Activated B cell treated with CpG ODN at 0.5 μM for 24 hours (primary cell): Measurements from ENCODE around the gene ERCC3. TPM values are rescaled to one million over a fixed set of nuclear protein-coding genes. Genes with fewer than 3 reads are reported as not detected.

ENCODE experiments used
- ATAC-seq: fragments of 200-7000 bp; cut with Tn5 transposase; one replicate; pipeline ENCODE4 v1.10.0; 2021; ENCODE audit warnings: low read depth, mild to moderate bottlenecking, moderate library complexity
- CTCF ChIA-PET: fragments of 350-600 bp; sonication (Branson Sonifier 250); formaldehyde crosslinking; loops from one replicate; lab custom pipeline; 2021; ENCODE audit warnings: antibody characterized with exemption; lab: Charles Lee
- POLR2A ChIA-PET: fragments of 350-600 bp; sonication (Branson Sonifier 250); formaldehyde crosslinking; loops from one replicate; lab custom pipeline; 2021; ENCODE audit warnings: antibody characterized with exemption; lab: Charles Lee
- DNase-seq: peaks from one replicate; pipeline ENCODE4 v3.0.0; 2022
- H3K27ac Mint-ChIP-seq: one replicate; pipeline ENCODE4 v1.8.0; 2020; ENCODE audit warnings: mixed read lengths
- H3K27me3 Mint-ChIP-seq: one replicate; pipeline ENCODE4 v1.8.0; 2021; ENCODE audit warnings: mixed read lengths
- H3K36me3 Mint-ChIP-seq: one replicate; pipeline ENCODE4 v1.8.0; 2021; ENCODE audit warnings: low read depth, mixed read lengths
- H3K4me1 Mint-ChIP-seq: one replicate; pipeline ENCODE4 v1.8.0; 2021; ENCODE audit warnings: mixed read lengths
- H3K4me3 Mint-ChIP-seq: one replicate; pipeline ENCODE4 v1.8.0; 2020; ENCODE audit warnings: mild to moderate bottlenecking, mixed read lengths
- H3K9me3 Mint-ChIP-seq: one replicate; pipeline ENCODE4 v1.8.0; 2020; ENCODE audit warnings: mixed read lengths
- intact Hi-C: fragments of 100-400 bp; cut with micrococcal nuclease; formaldehyde crosslinking; loops from one replicate; pipeline ENCODE4 v1.15.1; 2024
- total RNA-seq: library from RNA; stranded (reverse); gene quantifications from 2 replicates; pipeline ENCODE4 v1.2.3, GENCODE V29; 2022
- TF ChIP-seq, protein P1 (sequence below): fragments of 200-600 bp; IDR thresholded peaks from one replicate; pipeline ENCODE4 v1.8.0; 2022; ENCODE audit warnings: antibody characterized with exemption, mild to moderate bottlenecking

The ERCC3 gene
- total RNA-seq, 1 donor from 2014 or later: 65.6 TPM

DNA sequence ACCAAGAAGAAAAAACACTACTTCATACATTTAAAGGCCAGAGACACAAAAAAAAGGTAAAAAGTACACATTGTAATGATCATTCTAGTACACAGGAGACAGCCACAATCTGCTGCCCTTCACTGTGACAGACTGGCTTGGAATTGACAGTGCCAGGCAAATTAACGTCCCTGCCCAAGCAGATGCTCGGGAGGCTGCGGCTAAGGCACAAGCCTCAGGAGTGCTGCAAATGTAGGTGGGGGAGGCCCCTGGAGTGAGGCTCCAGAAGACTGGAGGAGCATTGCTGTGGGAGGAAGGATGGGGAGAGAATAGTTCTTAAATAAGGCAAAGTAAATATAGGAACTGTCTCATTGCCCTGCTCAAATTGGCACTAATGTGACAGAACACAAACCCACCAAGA lies 18.6 kb downstream of the ERCC3 start:
- TF ChIP-seq, protein P1, sequence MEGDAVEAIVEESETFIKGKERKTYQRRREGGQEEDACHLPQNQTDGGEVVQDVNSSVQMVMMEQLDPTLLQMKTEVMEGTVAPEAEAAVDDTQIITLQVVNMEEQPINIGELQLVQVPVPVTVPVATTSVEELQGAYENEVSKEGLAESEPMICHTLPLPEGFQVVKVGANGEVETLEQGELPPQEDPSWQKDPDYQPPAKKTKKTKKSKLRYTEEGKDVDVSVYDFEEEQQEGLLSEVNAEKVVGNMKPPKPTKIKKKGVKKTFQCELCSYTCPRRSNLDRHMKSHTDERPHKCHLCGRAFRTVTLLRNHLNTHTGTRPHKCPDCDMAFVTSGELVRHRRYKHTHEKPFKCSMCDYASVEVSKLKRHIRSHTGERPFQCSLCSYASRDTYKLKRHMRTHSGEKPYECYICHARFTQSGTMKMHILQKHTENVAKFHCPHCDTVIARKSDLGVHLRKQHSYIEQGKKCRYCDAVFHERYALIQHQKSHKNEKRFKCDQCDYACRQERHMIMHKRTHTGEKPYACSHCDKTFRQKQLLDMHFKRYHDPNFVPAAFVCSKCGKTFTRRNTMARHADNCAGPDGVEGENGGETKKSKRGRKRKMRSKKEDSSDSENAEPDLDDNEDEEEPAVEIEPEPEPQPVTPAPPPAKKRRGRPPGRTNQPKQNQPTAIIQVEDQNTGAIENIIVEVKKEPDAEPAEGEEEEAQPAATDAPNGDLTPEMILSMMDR: no peak
- no peaks in the 10 kb centered on the region for H3K9me3 Mint-ChIP-seq

DNA sequence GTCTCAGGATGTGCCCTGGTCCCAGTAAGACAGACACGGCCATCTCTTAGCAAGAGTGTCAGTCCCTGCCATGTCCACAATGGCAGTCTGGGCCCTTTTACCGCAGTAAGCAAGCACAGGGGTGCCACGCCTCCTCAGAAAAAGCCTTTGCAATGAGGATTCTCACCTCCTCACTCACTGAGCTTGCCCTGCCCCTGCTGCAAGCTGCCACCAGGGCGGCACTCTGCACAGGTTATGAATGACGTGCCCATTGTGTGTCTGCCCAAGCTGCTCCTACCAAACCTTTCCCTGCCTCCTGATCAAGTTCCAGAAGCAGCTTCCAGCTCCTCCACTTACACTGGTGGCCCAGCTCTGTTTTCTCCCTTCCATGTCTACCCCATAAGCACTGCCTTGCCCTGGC lies 23.3 kb downstream of the ERCC3 start:
- intact Hi-C loops: no loop called here
- ATAC-seq: no peak
- no peaks in the 10 kb centered on the region for H3K4me1 Mint-ChIP-seq
- H3K36me3 Mint-ChIP-seq: peaks cover 86% of the 10 kb centered on the region
- no peak for DNase-seq
- H3K27me3 Mint-ChIP-seq: no peaks in the 10 kb centered on the region
- H3K27ac Mint-ChIP-seq: no peak overlapping the region
- H3K4me3 Mint-ChIP-seq: no peak overlapping the region
- H3K9me3 Mint-ChIP-seq: no peaks in the 10 kb centered on the region
- ChIA-PET CTCF (interaction anchor here (1.3 to 1.4 kb wide), 2 partner anchors 203 to 208 kb away, joined by 5 read pairs; no protein-coding TSS in a partner anchor), POLR2A (no interaction called here)
- TF ChIP-seq, protein P1: no peak

More for the DNA sequence above, 18.6 kb downstream of the ERCC3 start:
- POLR2A ChIA-PET: no interaction called here
- DNase-seq (no peak), ATAC-seq (no peak)
- Mint-ChIP-seq H3K27me3 (no peaks in the 10 kb centered on the region), H3K4me3 (no peak overlapping the region), H3K27ac (no peak overlapping the region), H3K4me1 (peaks cover 21% of the 10 kb centered on the region), H3K36me3 (peaks cover 91% of the 10 kb centered on the region)
- CTCF ChIA-PET: no interaction called here
- intact Hi-C loops: loop anchor here (5.0 kb wide), 1 partner anchor 202 kb away; no protein-coding TSS in a partner anchor

DNA sequence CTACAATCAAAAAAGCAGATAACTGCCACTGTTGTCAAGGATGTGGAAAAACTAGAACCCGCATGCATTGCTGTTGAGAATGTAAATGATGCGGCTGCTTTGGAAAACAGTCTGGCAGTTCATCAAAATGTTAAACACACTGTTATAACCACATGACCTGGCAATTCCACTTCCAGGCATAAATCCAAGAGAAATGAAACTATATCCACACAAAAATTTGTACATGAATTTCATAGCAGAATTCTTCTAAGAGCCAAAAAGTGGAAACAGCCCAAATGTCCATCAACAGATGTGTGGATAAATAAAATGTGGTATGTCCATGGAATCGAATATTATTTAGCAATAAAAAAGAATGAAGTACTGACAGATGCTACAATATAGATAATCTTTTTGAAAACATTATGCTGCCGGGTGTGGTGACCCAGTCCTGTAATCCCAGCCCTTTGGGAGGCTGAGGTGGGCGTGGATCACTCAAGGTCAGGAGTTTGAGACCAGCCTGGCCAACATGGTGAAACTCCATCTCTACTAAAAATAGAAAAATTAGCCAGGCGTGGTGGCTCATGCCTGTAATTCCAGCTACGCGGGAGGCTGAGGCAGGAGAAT lies 32.0 kb downstream of the ERCC3 start:
- peaks cover 84% of the 10 kb centered on the region for H3K36me3 Mint-ChIP-seq
- ChIA-PET POLR2A (no interaction called here), CTCF (interaction anchor here (1.5 kb wide), 1 partner anchor 194 kb away, joined by 4 read pairs; no protein-coding TSS in a partner anchor)
- no peaks in the 10 kb centered on the region for H3K9me3 Mint-ChIP-seq
- H3K4me1 Mint-ChIP-seq: no peaks in the 10 kb centered on the region
- TF ChIP-seq, protein P1: no peak
- H3K27ac Mint-ChIP-seq: no peak overlapping the region
- intact Hi-C loops: no loop called here
- no peak overlapping the region for H3K4me3 Mint-ChIP-seq
- H3K27me3 Mint-ChIP-seq: no peaks in the 10 kb centered on the region
- DNase-seq (no peak), ATAC-seq (no peak)

DNA sequence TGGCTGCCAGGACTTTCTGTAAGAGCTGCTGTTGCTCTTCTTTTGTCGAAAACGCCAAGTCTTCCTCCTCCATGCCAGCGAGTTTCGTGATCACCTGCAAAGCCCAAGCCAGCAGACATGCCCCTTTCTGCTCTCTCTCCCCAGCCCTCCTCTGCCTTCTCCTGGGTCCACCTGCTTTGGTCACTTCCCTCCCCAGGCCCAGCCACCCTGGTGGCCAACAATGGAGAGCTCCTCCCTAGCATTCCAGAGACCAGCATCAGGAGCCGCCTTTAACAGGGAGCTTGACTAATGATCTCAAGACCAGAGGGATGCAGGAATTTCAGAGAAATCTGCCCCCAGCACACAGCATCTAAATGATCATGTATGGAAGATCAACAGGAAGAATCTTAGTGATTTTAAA lies 34.6 kb downstream of the ERCC3 start:
- H3K27me3 Mint-ChIP-seq: no peaks in the 10 kb centered on the region
- CTCF ChIA-PET: no interaction called here

DNA sequence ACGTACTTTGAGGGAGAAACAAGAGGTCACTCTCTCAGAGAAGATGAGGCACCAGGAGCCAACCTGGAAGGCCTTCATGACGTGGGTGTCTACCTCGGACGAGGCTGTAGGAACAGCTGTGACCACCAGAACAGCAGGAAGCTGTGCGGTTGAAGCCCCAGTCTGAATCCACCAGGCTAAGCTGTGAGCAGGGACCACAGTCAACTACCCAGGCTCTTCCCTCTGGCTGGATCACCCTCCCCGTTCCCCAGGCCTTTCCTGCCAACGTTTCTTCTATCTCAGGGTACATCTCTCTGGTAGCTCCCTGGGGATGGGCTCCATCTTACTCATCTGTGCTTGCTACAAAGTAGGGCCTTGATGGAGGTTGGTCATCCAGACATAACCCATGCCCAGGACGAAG lies 37.1 kb downstream of the ERCC3 start:
- Mint-ChIP-seq H3K4me1 (no peaks in the 10 kb centered on the region), H3K9me3 (no peaks in the 10 kb centered on the region), H3K36me3 (peaks cover 68% of the 10 kb centered on the region), H3K27ac (no peak overlapping the region), H3K27me3 (no peaks in the 10 kb centered on the region), H3K4me3 (no peak overlapping the region)
- ChIA-PET CTCF (no interaction called here), POLR2A (no interaction called here)
- DNase-seq: no peak
- ATAC-seq: no peak
- TF ChIP-seq, protein P1: no peak
- intact Hi-C loops: no loop called here

More for the DNA sequence above, 34.6 kb downstream of the ERCC3 start:
- no peak overlapping the region for H3K4me3 Mint-ChIP-seq
- no peaks in the 10 kb centered on the region for H3K4me1 Mint-ChIP-seq
- POLR2A ChIA-PET: no interaction called here
- TF ChIP-seq, protein P1: no peak
- H3K36me3 Mint-ChIP-seq: peaks cover 82% of the 10 kb centered on the region
- ATAC-seq (no peak), DNase-seq (no peak)
- intact Hi-C loops: no loop called here
- no peak overlapping the region for H3K27ac Mint-ChIP-seq
- H3K9me3 Mint-ChIP-seq: no peaks in the 10 kb centered on the region
